IMR-90 (cell line): ENCODE measurements around the gene KAZALD1.

Source experiments
- MAZ ChIP-seq: IDR thresholded peaks from 2 replicates; pipeline ENCODE4 v1.6.1; 2012; ENCODE audit warnings: low read depth, mild to moderate bottlenecking, low read length, improper control_type of control experiment, moderate library complexity, borderline replicate concordance
- POLR2A ChIP-seq: IDR thresholded peaks from 2 replicates; pipeline ENCODE4 v1.6.1; 2012; ENCODE audit warnings: mild to moderate bottlenecking, low read depth, low read length
- RAD21 ChIP-seq: IDR thresholded peaks from 2 replicates; pipeline ENCODE4 v1.6.1; 2012; ENCODE audit warnings: low read length, improper control_type of control experiment
- RCOR1 ChIP-seq: IDR thresholded peaks from 2 replicates; pipeline ENCODE4 v1.6.1; 2012; ENCODE audit warnings: mild to moderate bottlenecking, low read length, improper control_type of control experiment; ENCODE audit not compliant: insufficient replicate concordance
- SMC3 ChIP-seq: fragments of 150-350 bp; IDR thresholded peaks from 2 replicates; pipeline ENCODE4 v1.6.1; 2016; ENCODE audit warnings: low read depth, mild to moderate bottlenecking, antibody characterized with exemption, low read length, moderate library complexity
- USF2 ChIP-seq: fragments of 150-350 bp; IDR thresholded peaks from 2 replicates; pipeline ENCODE4 v1.6.1; 2017; ENCODE audit warnings: mild to moderate bottlenecking, antibody characterized with exemption, low read length, low read depth
- TF ChIP-seq, protein P1 (sequence below): conservative IDR thresholded peaks from 2 replicates; pipeline ENCODE4 v1.5.1; 2012; ENCODE audit warnings: mild to moderate bottlenecking, low read depth, low read length, improper control_type of control experiment

DNA sequence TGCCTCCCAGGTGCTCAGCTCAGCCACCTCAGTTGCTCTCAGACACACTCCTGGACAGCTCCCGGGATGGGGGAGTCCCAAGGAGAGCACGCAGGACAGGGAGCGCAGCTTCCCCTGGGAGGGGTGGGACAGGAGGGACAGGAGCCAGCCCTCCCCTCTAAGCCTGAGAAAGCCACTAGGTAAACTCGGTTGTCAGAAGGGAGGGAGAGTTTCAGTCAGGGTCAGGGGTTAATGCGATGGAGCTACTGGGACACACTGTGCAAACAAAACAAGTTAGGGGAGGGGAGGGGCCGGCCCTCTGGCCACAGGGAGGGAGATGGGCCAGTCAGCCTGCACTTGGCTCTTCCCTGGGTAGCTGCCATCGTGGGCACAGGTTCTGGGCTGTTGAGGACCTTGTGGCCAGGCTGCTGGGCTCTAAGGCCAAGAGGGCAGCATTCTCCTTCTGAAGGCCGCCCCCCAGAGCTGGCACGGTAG, 31.1 kb downstream of the KAZALD1 start:
- TF ChIP-seq, protein P1, sequence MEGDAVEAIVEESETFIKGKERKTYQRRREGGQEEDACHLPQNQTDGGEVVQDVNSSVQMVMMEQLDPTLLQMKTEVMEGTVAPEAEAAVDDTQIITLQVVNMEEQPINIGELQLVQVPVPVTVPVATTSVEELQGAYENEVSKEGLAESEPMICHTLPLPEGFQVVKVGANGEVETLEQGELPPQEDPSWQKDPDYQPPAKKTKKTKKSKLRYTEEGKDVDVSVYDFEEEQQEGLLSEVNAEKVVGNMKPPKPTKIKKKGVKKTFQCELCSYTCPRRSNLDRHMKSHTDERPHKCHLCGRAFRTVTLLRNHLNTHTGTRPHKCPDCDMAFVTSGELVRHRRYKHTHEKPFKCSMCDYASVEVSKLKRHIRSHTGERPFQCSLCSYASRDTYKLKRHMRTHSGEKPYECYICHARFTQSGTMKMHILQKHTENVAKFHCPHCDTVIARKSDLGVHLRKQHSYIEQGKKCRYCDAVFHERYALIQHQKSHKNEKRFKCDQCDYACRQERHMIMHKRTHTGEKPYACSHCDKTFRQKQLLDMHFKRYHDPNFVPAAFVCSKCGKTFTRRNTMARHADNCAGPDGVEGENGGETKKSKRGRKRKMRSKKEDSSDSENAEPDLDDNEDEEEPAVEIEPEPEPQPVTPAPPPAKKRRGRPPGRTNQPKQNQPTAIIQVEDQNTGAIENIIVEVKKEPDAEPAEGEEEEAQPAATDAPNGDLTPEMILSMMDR: no peak
- no peak for TF ChIP-seq POLR2A
- TF ChIP-seq MAZ: no peak
- no peak for TF ChIP-seq SMC3
- TF ChIP-seq RAD21: no peak
- TF ChIP-seq RCOR1: no peak
- TF ChIP-seq USF2: no peak
